EL (cell line): ENCODE data around the gene SRD5A2.

ENCODE experiments used
- DNase-seq: peaks from one replicate; pipeline ENCODE4 v3.0.0-alpha.2; 2016

The SRD5A2 gene, protein sequence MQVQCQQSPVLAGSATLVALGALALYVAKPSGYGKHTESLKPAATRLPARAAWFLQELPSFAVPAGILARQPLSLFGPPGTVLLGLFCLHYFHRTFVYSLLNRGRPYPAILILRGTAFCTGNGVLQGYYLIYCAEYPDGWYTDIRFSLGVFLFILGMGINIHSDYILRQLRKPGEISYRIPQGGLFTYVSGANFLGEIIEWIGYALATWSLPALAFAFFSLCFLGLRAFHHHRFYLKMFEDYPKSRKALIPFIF

DNA sequence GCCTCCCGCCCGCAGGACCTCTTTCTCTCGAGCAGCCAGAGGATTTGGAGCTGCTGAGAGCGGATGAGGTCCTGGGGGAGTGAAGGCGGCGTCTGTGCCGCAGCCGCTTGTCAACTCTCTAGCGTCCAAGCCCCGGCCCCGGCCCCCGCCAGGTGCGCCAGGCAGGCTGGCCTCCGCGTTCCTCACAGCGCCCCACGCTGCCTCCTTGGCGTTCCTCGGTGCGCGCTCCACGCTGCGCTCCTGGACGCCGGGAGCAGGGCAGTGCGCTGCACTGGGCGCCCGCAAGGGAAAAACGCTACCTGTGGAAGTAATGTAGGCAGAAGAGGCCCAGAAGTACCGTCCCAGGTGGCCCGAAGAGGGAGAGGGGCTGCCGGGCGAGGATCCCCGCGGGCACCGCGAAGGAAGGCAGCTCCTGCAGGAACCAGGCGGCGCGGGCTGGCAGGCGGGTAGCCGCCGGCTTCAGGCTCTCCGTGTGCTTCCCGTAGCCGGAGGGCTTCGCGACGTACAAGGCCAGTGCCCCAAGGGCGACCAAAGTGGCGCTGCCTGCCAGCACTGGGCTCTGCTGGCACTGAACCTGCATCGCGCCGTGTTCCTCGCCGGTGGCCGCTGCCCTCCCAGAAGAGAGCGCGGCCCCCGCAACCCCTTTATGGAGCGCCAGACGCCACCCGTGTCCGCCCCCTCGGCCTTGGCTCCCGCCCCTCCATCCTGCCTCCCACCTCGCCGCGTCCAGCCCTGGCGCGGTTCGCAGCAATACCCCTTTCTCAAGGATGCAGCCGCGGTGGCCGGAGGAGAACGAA, at the start of gene SRD5A2:
SRD5A2 (minus strand) TSS at position 618 of the 797 bp plus-strand sequence; CDS start at position 580, 38 bp downstream.
- DNase-seq = no peak

DNA sequence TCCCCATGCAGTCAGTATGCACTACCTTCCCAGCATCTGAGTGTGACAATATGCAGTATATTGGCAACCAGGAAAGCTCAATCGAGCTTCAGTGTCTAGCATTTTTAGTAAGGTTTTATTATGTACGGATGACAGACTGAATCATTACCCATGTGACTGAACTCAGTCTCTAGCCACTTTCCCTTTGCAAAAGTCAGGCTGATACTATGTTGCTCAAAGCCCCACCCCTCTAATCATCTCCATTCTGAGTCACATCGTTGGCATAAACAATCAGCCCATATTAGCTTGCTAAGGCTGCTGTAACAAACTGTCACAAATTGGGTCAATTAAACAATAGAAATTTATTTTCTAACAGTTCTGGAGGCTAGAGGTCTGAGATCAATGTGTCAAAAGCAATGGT, 25.8 kb upstream of the SRD5A2 start:
- peak; percentile 21 for DNase-seq

DNA sequence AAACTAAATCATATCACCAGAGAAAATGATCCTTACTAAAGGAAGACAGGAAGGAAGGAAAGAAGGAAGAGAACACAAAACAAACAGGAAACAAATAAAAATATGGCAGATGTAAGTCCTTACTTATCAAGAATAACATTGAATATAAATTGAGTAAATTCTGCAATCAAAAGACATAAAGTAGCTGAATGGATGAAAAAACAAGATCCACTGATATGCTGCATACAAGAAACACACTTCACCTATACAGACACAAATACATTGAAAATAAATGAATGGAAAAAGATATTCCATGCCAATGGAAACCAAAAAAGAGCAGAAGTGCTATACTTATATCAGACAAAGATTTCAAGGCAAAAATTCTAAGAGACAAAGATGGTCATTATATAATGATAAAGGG, 18.0 kb upstream of the SRD5A2 start:
- no peak for DNase-seq

DNA sequence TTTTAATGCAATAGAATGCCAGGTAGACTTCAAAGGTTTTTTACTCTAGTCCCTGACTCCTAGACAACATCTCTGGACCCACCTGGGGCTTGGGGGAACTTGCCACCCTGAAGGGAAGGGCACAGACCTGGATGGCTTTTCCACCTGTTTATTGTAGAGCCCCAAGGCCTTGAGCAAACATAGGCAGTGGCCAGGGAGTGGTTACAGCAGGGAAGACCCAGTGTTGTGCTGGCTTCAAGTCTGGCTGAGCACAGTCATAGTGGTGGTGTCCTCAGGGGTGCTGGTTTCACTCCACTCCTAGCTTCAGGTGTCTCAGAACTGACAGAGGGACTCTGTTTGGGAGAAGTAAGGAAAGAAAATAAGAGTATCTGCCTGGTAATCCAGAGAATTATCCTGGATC, 5.5 kb upstream of the SRD5A2 start:
- DNase-seq = no peak

DNA sequence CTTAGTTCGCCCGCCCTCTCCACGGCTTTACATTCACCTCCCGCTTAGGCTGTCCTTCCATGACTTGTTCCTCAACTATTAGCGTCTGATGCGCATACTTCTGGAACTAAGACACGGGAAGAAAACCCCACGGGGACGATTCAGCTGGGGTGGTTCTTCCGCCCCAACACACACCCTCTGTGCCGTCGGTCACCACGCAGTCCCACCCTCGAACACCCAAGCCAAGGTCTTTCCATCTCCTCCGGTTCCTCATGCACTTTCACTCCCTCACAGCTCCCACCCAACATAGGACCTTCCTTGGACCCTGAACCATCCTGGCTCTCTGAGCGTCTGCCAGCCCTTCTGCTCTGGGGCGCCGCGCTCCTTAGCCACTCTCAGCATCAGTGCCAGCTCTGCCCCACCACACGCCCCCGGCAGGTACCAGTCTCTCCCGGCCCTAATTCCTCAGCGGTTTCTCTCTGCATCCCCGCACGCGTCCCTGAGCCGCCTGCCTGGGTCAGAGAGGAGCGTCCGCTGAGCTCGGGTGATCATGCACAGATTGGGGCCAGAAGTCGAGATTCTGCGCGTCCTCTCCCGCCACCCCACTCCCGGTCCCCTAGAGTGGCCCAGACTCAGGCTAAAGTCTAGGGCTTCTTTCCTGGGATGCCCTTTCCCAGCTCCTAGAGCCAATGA, 522 bp upstream of the SRD5A2 start:
- DNase-seq = no peak

DNA sequence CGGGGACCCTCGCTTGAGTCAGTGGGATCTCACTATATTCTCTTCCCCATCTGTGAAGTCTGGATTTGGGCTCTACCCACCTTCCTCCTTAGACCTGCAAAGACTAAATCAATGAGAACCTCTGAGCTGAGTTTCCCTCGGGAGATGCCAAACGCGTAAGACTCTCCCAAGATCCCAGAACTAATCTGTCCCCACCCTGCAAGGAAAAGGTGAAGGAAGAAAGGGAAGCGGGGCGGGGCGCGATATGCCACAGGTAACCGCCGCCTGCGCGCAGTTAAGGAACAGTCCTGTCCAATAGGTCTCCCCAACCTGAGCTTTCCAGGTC, 780 bp downstream of the SRD5A2 start:
- no peak for DNase-seq

DNA sequence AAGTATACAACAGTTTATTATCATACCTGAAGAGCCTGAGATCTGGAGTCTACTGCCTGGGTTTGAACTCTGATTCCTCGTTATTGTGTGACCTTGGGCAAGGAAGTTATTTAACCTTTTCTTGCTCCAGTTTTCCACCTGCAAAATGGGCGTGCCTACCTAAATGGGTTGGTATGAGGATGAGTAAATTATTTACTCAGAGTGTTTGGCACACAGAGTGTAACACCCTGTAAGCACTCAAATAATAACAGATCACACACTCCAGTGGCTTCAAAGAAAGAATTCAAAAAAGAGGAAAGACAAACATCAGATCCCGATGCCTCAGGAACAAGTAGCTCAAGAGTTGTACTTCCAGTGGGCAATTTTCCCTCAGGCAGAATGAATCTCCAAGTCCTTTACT, 2.4 kb downstream of the SRD5A2 start:
- no peak for DNase-seq

DNA sequence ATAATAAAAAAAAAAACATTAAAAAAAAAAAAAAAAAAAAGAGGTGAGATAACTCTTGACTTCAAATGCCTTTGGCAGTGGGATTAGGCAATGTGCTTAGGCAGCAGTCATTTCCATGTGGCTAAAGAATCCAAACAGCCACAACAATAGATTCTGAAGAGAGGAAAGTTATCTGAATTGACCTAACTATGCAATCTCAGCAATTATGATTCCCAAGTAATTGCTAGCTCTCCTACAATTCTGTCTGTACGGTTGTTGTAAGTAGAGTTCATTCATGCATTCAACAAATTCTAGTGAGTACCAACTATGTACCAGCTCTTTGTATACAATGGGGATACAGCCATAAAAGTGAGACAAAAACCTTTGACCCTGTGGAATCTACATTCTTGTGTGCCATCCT, 3.6 kb downstream of the SRD5A2 start:
- no peak for DNase-seq

DNA sequence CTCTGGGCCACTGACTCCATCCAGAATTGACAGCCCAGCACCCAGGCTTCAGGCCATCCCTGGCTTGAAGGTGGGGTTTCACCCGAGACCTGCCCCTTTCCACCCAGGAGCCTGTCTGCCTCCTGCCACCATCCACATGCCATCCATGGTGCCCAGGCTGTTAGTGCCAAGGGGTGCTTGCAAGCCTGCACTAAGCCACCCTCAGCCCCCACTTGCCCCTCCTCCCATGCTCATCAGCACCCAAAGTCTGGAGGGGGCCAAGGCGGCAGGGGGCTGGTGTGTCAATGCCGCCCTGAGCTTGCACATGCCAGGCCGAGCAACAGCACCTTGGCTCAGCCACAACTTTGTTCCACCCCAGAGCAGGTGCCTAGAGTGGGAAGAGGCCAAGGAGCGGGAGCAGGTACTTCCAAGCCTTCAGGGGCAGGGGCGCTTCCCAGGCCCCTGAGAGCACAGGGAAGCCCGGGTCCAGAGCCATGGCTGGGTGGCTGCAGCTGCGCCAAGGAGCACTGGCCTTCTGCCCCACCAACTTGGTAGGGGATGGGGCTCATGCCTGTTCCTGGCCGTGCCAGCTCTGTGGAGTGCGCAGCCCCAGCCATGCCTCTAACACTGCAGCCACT, 12.0 kb downstream of the SRD5A2 start:
- DNase-seq = no peak

DNA sequence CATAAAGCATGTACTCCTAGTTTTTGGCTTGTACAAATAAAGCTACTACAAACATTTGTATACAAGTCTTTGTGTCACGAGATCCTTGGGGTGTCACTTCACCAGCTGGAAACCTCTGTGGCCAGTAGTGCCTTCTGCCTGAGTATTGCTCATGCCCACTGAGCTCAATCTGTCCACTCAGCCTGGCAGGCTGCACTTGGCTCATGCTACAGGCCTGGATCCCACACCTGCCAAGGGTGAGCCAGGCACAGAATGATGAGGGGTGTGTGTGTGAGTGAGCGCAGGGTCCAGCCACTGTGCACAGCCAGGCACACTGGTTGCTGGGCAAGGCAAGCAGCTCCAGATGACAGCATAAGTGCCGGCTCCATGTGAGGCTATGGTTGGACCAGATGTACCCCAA, 13.1 kb downstream of the SRD5A2 start:
- no peak for DNase-seq

DNA sequence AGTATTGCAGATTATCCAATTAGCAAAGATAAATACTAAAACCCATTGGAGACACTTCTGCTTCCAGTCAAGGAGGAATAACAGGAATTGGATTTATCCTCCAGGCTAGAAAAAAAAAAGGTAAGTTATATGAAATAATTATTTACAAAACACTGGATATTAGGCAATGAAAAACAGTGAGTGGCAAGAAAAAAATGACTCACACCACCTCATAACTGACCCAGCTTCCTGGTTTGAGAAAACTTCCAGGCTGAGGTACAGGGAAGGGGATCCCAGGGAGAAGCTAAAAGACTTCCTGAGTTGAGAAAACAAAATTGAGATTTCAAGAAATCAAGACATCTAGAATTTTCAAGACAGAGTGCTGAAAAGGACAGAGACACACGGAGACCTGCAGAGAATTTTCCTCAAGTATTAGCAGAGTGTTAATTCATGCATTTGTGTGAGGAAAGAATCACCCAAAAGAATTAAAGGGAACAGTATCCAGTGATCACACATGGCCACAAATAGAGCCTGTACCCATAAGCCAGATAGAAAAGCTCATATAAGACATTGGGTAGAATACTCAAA, 17.4 kb downstream of the SRD5A2 start:
- DNase-seq = no peak

DNA sequence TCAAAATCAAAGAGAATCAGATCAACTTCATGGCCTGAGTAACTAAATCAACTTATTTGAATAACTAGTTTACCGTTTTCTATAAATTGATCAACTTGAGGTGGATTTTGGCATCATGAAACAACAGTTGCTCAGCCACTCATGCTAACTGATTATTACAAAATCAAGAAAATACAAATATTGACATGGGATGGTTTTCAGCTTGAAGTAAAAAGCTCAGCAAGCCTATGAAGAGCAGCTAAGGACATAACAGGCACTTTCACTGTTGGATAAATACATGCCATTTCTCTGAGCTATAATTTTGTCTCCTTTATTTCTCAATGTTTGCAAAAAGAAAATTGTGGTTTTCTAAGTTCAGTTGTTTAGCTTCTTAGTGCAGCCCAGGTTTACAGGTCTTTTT, 18.9 kb downstream of the SRD5A2 start:
- DNase-seq = no peak

DNA sequence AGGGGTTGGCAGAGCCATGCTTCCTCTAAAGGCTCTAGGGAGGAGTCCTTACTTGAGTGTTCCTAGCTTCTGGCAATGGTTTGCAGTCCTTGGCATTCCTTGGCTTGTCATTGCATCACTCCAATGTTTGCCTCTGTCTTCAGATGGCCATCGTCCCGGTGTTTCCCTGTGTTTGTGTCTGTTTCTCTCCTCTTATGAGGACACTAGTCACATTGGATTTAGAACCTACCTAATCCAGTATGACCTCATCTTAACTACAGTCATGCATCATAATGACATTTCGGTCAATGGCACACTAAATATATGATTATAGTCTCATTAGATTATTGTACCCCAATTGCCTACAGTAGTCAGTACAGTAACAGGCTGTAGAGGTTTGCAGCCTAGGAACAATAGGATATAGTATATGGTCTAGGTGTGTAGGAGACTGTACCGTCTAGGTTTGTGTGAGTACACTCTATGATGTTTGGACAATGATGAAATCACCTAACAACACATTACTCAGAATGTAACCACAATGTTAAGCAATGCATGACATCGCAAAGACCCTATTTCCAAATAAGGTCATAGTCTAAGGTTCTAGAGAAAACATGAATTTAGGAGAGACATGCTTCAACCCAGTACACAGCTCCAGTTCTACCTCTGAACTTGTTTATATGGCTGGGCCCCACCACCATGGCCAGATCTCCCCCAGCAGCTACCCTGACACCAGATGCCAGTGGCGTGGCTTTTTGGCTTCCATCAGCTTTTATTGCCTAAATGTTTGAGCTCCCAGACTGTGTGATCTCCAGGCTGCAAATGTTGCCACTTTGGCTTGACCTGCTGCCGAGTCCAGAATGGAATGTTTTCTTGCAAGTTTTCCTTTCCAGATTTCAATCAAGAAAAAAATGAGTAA, 22.1 kb downstream of the SRD5A2 start:
- DNase-seq = peak; percentile 28

DNA sequence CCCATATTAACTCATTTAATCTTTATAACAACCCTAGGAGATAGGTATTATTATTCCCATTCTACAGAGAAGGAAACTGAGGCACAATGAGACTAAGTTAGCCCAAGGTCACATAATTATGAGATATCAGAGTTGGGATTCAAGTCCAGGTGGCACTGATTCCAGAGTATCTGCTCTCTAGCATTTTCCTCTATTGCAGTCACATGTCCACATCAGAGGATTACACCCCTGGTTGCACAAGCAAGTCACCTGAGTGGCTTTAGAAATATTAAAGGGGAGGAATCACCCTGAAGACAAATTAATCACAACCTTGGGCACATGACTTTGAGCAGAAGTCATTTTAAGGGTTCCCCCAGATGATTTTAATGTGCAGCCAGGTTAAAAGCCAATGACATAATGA, 23.8 kb downstream of the SRD5A2 start:
- no peak for DNase-seq

DNA sequence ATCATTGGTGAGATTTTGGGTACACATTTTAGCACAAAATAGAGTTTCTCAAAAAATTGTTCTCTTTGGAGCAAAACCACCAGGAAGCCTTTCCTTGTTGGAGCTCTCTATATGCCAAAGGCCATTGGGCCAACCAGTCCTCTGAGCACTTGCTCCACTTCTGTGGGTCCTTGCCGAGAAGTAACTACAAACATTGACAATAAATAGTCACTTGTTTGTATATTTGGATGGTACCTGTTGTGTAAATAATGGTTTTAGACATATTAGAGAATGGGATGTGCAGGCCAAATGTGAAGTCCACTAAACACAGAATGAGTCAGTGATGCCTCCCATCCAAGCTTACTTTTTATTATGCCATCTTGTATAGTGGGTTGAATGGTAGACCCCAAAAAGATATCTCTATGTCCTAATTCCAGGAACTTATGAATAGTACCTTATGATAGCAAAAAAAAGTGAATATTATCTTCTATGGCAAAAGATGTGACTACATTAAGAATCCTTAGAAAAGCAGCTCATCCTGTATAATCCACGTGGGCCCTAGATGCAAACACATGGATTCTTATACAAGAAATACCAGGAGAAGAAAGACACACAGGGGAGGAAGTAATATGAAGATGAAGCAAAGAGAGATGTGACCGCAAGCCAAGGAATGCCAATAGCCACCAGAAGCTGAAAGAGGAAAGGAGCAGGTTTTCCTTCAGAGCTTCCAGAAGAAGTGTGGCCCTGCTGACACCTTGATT, 24.6 kb downstream of the SRD5A2 start:
- no peak for DNase-seq

DNA sequence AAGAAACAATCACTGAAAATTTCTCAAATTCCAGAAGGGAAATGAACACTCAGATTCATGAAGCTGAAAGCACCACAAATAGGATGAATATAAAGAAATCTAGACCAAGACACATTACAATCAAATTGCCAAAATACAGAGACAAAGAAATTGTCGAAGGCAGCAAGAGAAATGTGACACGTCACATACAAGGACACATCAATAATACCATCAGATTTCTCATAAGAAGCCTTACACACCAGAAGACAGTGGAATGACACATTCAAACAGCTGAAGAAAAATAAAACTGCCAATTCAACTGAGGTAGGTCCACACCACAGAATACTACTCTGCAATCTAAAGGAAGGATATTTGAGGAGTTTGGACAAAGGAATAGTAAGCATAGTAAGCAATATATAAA, 27.4 kb downstream of the SRD5A2 start:
- no peak for DNase-seq

DNA sequence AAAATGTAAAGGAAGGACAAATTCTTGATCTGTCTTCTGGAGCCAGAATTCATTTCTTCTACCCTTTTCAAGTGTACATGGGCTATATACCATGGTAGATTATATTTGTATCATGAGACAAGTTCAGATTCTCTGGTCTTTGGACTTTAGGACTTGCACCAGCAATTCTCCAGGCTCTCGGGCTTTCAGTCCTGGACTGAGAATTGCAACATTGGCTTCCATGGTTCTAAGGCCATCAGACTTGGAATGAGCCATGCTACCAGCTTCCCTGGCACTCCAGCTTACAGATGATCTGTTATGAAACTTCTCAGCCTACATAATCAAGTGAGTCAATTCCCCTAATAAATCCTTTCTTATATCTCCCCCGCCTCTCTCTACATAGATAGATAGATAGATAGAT, 33.3 kb downstream of the SRD5A2 start:
- DNase-seq = no peak

DNA sequence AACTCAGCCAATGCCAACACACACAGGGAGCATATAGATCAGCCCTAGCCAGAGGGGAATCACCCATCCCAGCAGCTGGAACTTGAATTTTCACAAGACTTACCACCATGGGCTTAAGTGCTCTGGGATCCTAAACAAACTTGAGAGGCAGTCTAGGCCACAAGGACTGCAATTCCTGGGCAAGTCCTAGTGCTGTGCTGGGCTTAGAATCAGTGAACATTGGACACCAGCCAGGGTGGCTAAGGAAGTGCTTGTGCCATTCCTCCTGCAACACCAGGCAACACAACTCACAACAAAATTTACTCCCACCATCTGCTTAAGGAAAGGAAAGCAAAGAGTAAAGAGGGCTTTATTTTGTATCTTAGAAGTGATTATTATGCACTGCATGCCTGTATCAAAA, 38.9 kb downstream of the SRD5A2 start:
- no peak for DNase-seq

DNA sequence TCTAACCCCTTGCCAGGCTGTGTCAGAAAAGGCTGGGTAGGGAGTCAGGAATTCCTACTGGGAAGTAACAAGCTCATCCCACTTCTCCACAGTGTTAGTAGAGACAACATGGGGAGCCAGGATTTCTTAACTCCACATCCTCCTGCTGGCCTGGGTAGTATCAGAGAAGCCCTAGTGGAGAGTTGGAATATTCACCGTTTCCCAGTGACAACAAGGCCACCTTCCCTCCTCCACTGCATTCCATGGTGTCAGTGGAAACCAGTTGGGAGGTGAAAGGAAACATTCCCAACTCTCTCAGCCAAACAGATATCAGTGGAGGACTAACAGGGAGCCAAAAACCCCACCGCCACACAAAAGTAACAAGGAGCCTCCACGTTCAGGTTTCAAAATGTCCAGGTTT, 41.2 kb downstream of the SRD5A2 start:
- no peak for DNase-seq

DNA sequence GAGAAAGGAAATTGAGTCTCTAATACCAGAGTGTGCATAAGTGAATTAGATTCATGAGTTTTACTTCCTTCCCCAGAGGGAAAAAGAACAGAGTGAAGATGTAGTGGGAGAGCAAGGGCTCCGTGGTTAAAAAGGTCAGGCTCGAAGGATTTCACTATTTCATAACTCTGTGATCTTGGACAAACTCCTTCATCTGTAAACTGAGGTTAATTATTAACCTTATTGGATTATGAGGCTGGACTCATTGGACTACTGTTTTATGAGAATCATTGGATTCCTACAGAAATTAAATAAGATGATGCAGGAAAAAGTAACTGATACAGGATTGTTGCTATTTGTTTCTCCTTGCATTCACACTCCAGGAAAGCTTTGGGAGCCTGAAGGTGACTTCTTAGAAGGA, 45.0 kb downstream of the SRD5A2 start:
- DNase-seq = no peak

DNA sequence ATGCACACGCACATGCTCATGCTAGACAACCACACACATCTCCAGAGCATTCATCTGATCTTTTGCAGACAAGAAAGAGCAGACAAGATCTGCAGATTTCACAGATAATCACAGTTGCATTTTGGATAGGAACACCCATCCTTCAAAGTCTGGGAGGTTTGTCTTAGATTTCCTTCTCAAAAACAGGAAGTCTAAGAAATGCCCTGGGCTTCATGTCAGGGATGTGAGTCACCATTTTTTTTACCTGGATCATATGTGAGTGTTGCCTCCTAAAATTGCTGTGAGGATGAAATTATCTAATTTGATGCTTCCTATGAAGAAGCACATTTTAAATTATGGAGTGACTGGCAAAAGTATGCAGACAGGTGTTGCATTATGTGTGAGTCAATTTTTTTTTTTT, 46.1 kb downstream of the SRD5A2 start:
- no peak for DNase-seq

DNA sequence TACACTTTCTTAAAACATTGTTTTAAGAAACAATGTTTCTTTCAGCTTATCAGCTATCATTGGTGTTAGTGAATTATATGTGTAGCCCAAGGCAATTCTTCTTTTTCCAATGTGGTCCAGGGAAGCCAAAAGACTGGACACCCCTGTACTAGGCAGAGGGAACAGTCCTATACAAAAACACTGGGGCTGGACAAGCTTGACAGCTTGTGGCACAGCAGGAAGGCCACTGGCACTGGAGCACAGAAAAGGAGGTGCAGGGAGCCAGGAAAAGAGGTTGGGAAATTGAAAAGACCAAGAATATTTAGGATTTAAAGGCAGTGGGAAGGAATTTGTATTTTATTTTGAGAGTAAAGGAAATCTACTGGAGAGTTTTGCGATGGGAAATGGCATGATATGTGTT, 47.7 kb downstream of the SRD5A2 start:
- DNase-seq = no peak
